Thyroid gland (tissue), 4 donors: ENCODE measurements around the gene TMCO4. TPM values are rescaled to one million over a fixed set of nuclear protein-coding genes. Genes with fewer than 3 reads are reported as not detected.

Experiments
- DNase-seq, 2 donors: peaks; one replicate each; pipeline ENCODE4 v3.0.0-alpha.2; 2019
- H3K27ac ChIP-seq, 3 donors: fragments of 200-600 bp; sonication (generic); 1 replicate in 2 of 3; 2 replicates in 1 of 3; pipeline ENCODE4 v1.5.1; 2016 to 2019; ENCODE audit warnings: mild to moderate bottlenecking in 1 of 3, moderate library complexity in 1 of 3
- H3K27me3 ChIP-seq: fragments of 200-600 bp; sonication (generic); one replicate; pipeline ENCODE4 v1.5.1; 2019
- H3K36me3 ChIP-seq, 2 donors: fragments of 200-600 bp; sonication (generic); one replicate each; pipeline ENCODE4 v1.5.1; 2016 to 2019
- H3K4me1 ChIP-seq, 2 donors: fragments of 200-600 bp; sonication (generic); one replicate each; pipeline ENCODE4 v1.5.1; 2017 to 2019
- H3K4me3 ChIP-seq, 3 donors: fragments of 200-600 bp; sonication (generic); replicated peaks in 1 of 3; 1 replicate in 2 of 3; 2 replicates in 1 of 3; pipeline ENCODE4 v1.5.1; 2016; ENCODE audit warnings: mild to moderate bottlenecking in 1 of 3
- H3K9me3 ChIP-seq: fragments of 200-600 bp; sonication (generic); one replicate; pipeline ENCODE4 v1.5.1; 2017
- CTCF ChIP-seq, 6 experiments: fragments of 200-600 bp in 3 of 6; fragments of 450-650 bp in 3 of 6; sonication (generic) in 3 of 6; IDR thresholded peaks; one replicate each; pipeline ENCODE4 v1.5.1; 2016 to 2019; ENCODE audit warnings: antibody characterized with exemption in 6 of 6, mild to moderate bottlenecking in 2 of 6, inconsistent platforms in 1 of 6, moderate library complexity in 1 of 6
- POLR2A ChIP-seq, 2 donors: fragments of 450-650 bp; IDR thresholded peaks; one replicate each; pipeline ENCODE4 v1.6.1; 2017; ENCODE audit warnings: antibody characterized with exemption in 2 of 2, mild to moderate bottlenecking in 2 of 2, moderate library complexity in 1 of 2
- WGBS, 2 donors: methylation state at CpG; one replicate each; pipeline ENCODE4 v1.1.5; 2017; 5-methylcytosine and 5-hydroxymethylcytosine counted together
- intact Hi-C: fragments of 100-400 bp; cut with DNase I; formaldehyde crosslinking; loops from one replicate; pipeline ENCODE4 v1.15.1; 2023
- total RNA-seq, 4 donors: library from RNA; depleted of rRNA; stranded (reverse); fragments of >200 nt; gene quantifications; one replicate each; pipeline ENCODE4 v1.2.3, GENCODE V29; 2016

TMCO4 gene
- total RNA-seq, 4 donors from 2014 or later, result 34.3 to 67.7 (median 61.4) TPM

GRCh38 chr1:19687414-19687813, 112.3 kb downstream of the TMCO4 start:
- DNase-seq, result no peak
- no peak overlapping the region for H3K27ac ChIP-seq
- no peak overlapping the region for H3K4me3 ChIP-seq
- H3K36me3 ChIP-seq, result peaks cover 5 to 15% of the 10 kb centered on the region in 2 donors
- no peaks in the 10 kb centered on the region for H3K4me1 ChIP-seq
- H3K27me3 ChIP-seq, result no peaks in the 10 kb centered on the region
- no peak for TF ChIP-seq CTCF (IDR thresholded peaks at IDR 0.05)
- no peak for TF ChIP-seq POLR2A (IDR thresholded peaks at IDR 0.05)
- 100% methylated on average over 1 of the region's 1 CpG for WGBS, 2 donors
- no peaks in the 10 kb centered on the region for H3K9me3 ChIP-seq
- intact Hi-C loops, result no loop called here

GRCh38 chr1:19685994-19686393, 113.7 kb downstream of the TMCO4 start:
- H3K4me3 ChIP-seq, result no peak overlapping the region
- TF ChIP-seq CTCF (IDR thresholded peaks at IDR 0.05) (no peak), POLR2A (IDR thresholded peaks at IDR 0.05) (no peak)
- 82 to 87% methylated on average over 9 of the region's 9 CpGs for WGBS, 2 donors

GRCh38 chr1:19684677-19685076, 115.0 kb downstream of the TMCO4 start:
- Histone ChIP-seq H3K27me3 (no peaks in the 10 kb centered on the region), H3K4me1 (no peaks in the 10 kb centered on the region), H3K4me3 (no peak overlapping the region), H3K27ac (no peak overlapping the region), H3K36me3 (peaks cover 7% of the 10 kb centered on the region in 2 donors), H3K9me3 (no peaks in the 10 kb centered on the region)
- no peak for DNase-seq
- WGBS, 2 donors, result 94 to 97% methylated on average over 2 of the region's 2 CpGs
- TF ChIP-seq CTCF (IDR thresholded peaks at IDR 0.05), result no peak
- TF ChIP-seq POLR2A (IDR thresholded peaks at IDR 0.05), result no peak
- intact Hi-C loops, result no loop called here

More at GRCh38 chr1:19685994-19686393, 113.7 kb downstream of the TMCO4 start:
- no peak for DNase-seq
- H3K36me3 ChIP-seq, result peaks cover 7% of the 10 kb centered on the region in 2 donors
- no peak overlapping the region for H3K27ac ChIP-seq
- intact Hi-C loops, result no loop called here
- no peaks in the 10 kb centered on the region for H3K4me1 ChIP-seq
- H3K9me3 ChIP-seq, result no peaks in the 10 kb centered on the region
- no peaks in the 10 kb centered on the region for H3K27me3 ChIP-seq

- Histone ChIP-seq H3K36me3 (peaks cover 7% of the 10 kb centered on the region in 2 donors), H3K27me3 (no peaks in the 10 kb centered on the region), H3K27ac (no peak overlapping the region), H3K9me3 (no peaks in the 10 kb centered on the region), H3K4me1 (no peaks in the 10 kb centered on the region), H3K4me3 (no peak overlapping the region)
- DNase-seq, result no peak
- TF ChIP-seq POLR2A (IDR thresholded peaks at IDR 0.05) (no peak), CTCF (IDR thresholded peaks at IDR 0.05) (no peak)
- WGBS, 2 donors, result 92 to 93% methylated on average over 2 to 7 of the region's 8 CpGs
- intact Hi-C loops, result no loop called here
Measured at GRCh38 chr1:19683351-19683750, 116.4 kb downstream of the TMCO4 start.

GRCh38 chr1:19682901-19683300, 116.8 kb downstream of the TMCO4 start:
- DNase-seq, result no peak
- Histone ChIP-seq H3K27ac (no peak overlapping the region), H3K36me3 (peaks cover 7% of the 10 kb centered on the region in 2 donors), H3K27me3 (no peaks in the 10 kb centered on the region), H3K4me1 (no peaks in the 10 kb centered on the region), H3K9me3 (no peaks in the 10 kb centered on the region), H3K4me3 (no peak overlapping the region)
- intact Hi-C loops, result no loop called here
- TF ChIP-seq POLR2A (IDR thresholded peaks at IDR 0.05) (no peak), CTCF (IDR thresholded peaks at IDR 0.05) (no peak)
- 61 to 72% methylated on average over 3 to 7 of the region's 7 CpGs for WGBS, 2 donors
